HG03039 (cell line): ENCODE data around the gene MME.

ENCODE experiments used
- ATAC-seq: cut with Tn5 transposase; IDR thresholded peaks from one replicate; pipeline ENCODE4 v1.9.1; 2021; ENCODE audit warnings: mild to moderate bottlenecking, moderate library complexity; ENCODE audit not compliant: unreplicated experiment

MME gene

GRCh38 chr3:155231792-155232191 is 151.7 kb downstream of the MME start:
- ATAC-seq = no peak

GRCh38 chr3:155232605-155233004 is 152.5 kb downstream of the MME start:
- no peak for ATAC-seq

- ATAC-seq = no peak
Observed at GRCh38 chr3:155233213-155233612, 153.1 kb downstream of the MME start.
